ENCODE data around the gene MCAT.
"Not testable (repeated sequence)": the region's sequence is repeated elsewhere in the genome, so short reads cannot be mapped to it uniquely, and the experiment has no call there.

MCAT gene

GRCh38 chr22:43110927-43111623, 32.1 kb downstream of the MCAT start:
- peak; percentile 21 for DNase-seq (ENCODE audit: low read depth)
- no peaks in the 10 kb centered on the region for H3K36me3 ChIP-seq (ENCODE audit: control insufficient read depth, insufficient read depth, low read length, severe bottlenecking)
- peaks cover 6% of the 10 kb centered on the region for H3K4me1 ChIP-seq (ENCODE audit: control insufficient read depth, insufficient read depth, low read length)
- H3K9me3 ChIP-seq (ENCODE audit: control insufficient read depth, low read length): no peaks in the 10 kb centered on the region
- peaks cover 51% of the 10 kb centered on the region for H3K27me3 ChIP-seq (replicated peaks; ENCODE audit: control insufficient read depth, insufficient read depth, low read length)
- H3K4me3 ChIP-seq (ENCODE audit: low read length): peak overlapping the region; percentile 70
- H3K9ac ChIP-seq (ENCODE audit: low read length): peak overlapping the region; percentile 25

GRCh38 chr22:43110444-43110926, 32.7 kb downstream of the MCAT start, which contains the start of gene BIK:
Gene BIK, plus strand, starts transcription at chr22:43110750. Its CDS starts 13,273 bp downstream, at chr22:43124023.
- no peaks in the 10 kb centered on the region for H3K9me3 ChIP-seq (ENCODE audit: control insufficient read depth, low read length)
- peak; percentile 53 for DNase-seq (ENCODE audit: low read depth)
- peak within 1 kb of the TSS; percentile 70 for H3K4me3 ChIP-seq (ENCODE audit: low read length)
- H3K27me3 ChIP-seq (replicated peaks; ENCODE audit: control insufficient read depth, insufficient read depth, low read length): peaks cover 51% of the 10 kb centered on the region
- H3K4me1 ChIP-seq (ENCODE audit: control insufficient read depth, insufficient read depth, low read length): peaks cover 6% of the 10 kb centered on the region
- H3K9ac ChIP-seq (ENCODE audit: low read length): peak within 1 kb of the TSS; percentile 25
- H3K36me3 ChIP-seq (ENCODE audit: control insufficient read depth, insufficient read depth, low read length, severe bottlenecking): no peaks in the 10 kb centered on the region

GRCh38 chr22:43109921-43110443, 33.2 kb downstream of the MCAT start:
- peak overlapping the region; percentile 20 for H3K9ac ChIP-seq (ENCODE audit: low read length)
- peaks cover 6% of the 10 kb centered on the region for H3K4me1 ChIP-seq (ENCODE audit: control insufficient read depth, insufficient read depth, low read length)
- H3K4me3 ChIP-seq (ENCODE audit: low read length): peak overlapping the region; percentile 69
- peak; percentile 30 for DNase-seq (ENCODE audit: low read depth)
- no peaks in the 10 kb centered on the region for H3K9me3 ChIP-seq (ENCODE audit: control insufficient read depth, low read length)
- peaks cover 49% of the 10 kb centered on the region for H3K27me3 ChIP-seq (replicated peaks; ENCODE audit: control insufficient read depth, insufficient read depth, low read length)
- no peaks in the 10 kb centered on the region for H3K36me3 ChIP-seq (ENCODE audit: control insufficient read depth, insufficient read depth, low read length, severe bottlenecking)

GRCh38 chr22:43109511-43109910, 33.7 kb downstream of the MCAT start:
- no peak overlapping the region for H3K4me3 ChIP-seq (ENCODE audit: low read length)

GRCh38 chr22:43106302-43106701, 36.9 kb downstream of the MCAT start:
- H3K9ac ChIP-seq (ENCODE audit: low read length): no peak overlapping the region
- peaks cover 12% of the 10 kb centered on the region for H3K4me1 ChIP-seq (ENCODE audit: control insufficient read depth, insufficient read depth, low read length)
- DNase-seq (ENCODE audit: low read depth): no peak
- no peaks in the 10 kb centered on the region for H3K9me3 ChIP-seq (ENCODE audit: control insufficient read depth, low read length)
- H3K27me3 ChIP-seq (replicated peaks; ENCODE audit: control insufficient read depth, insufficient read depth, low read length): peaks cover 32% of the 10 kb centered on the region
- no peak overlapping the region for H3K4me3 ChIP-seq (ENCODE audit: low read length)
- no peaks in the 10 kb centered on the region for H3K36me3 ChIP-seq (ENCODE audit: control insufficient read depth, insufficient read depth, low read length, severe bottlenecking)

More at GRCh38 chr22:43109511-43109910, 33.7 kb downstream of the MCAT start:
- no peak overlapping the region for H3K9ac ChIP-seq (ENCODE audit: low read length)
- no peak for DNase-seq (ENCODE audit: low read depth)
- H3K36me3 ChIP-seq (ENCODE audit: control insufficient read depth, insufficient read depth, low read length, severe bottlenecking): no peaks in the 10 kb centered on the region
- peaks cover 44% of the 10 kb centered on the region for H3K27me3 ChIP-seq (replicated peaks; ENCODE audit: control insufficient read depth, insufficient read depth, low read length)
- peaks cover 6% of the 10 kb centered on the region for H3K4me1 ChIP-seq (ENCODE audit: control insufficient read depth, insufficient read depth, low read length)
- no peaks in the 10 kb centered on the region for H3K9me3 ChIP-seq (ENCODE audit: control insufficient read depth, low read length)

- H3K4me1 ChIP-seq (ENCODE audit: control insufficient read depth, insufficient read depth, low read length); DNase-seq (ENCODE audit: low read depth); H3K9ac ChIP-seq (ENCODE audit: low read length); H3K36me3 ChIP-seq (ENCODE audit: control insufficient read depth, insufficient read depth, low read length, severe bottlenecking); H3K9me3 ChIP-seq (ENCODE audit: control insufficient read depth, low read length); H3K4me3 ChIP-seq (ENCODE audit: low read length): not testable (repeated sequence)
- peaks cover 22% of the 10 kb centered on the region for H3K27me3 ChIP-seq (replicated peaks; ENCODE audit: control insufficient read depth, insufficient read depth, low read length)
Observed at GRCh38 chr22:43104950-43105349, 38.2 kb downstream of the MCAT start.

- peaks cover 17% of the 10 kb centered on the region for H3K27me3 ChIP-seq (replicated peaks; ENCODE audit: control insufficient read depth, insufficient read depth, low read length)
- not testable (repeated sequence) for H3K4me3 ChIP-seq (ENCODE audit: low read length); H3K9me3 ChIP-seq (ENCODE audit: control insufficient read depth, low read length); DNase-seq (ENCODE audit: low read depth); H3K9ac ChIP-seq (ENCODE audit: low read length); H3K36me3 ChIP-seq (ENCODE audit: control insufficient read depth, insufficient read depth, low read length, severe bottlenecking); H3K4me1 ChIP-seq (ENCODE audit: control insufficient read depth, insufficient read depth, low read length)
Observed at GRCh38 chr22:43104056-43104625, 39.1 kb downstream of the MCAT start.

- H3K9ac ChIP-seq (ENCODE audit: low read length): no peak overlapping the region
- H3K27me3 ChIP-seq (replicated peaks; ENCODE audit: control insufficient read depth, insufficient read depth, low read length): peaks cover 1% of the 10 kb centered on the region
- H3K9me3 ChIP-seq (ENCODE audit: control insufficient read depth, low read length): peaks cover 8% of the 10 kb centered on the region
- no peak overlapping the region for H3K4me3 ChIP-seq (ENCODE audit: low read length)
- no peaks in the 10 kb centered on the region for H3K36me3 ChIP-seq (ENCODE audit: control insufficient read depth, insufficient read depth, low read length, severe bottlenecking)
- no peak for DNase-seq (ENCODE audit: low read depth)
- peaks cover 6% of the 10 kb centered on the region for H3K4me1 ChIP-seq (ENCODE audit: control insufficient read depth, insufficient read depth, low read length)
Observed at GRCh38 chr22:43101306-43101705, 41.9 kb downstream of the MCAT start.

- H3K27me3 ChIP-seq (replicated peaks; ENCODE audit: control insufficient read depth, insufficient read depth, low read length): no peaks in the 10 kb centered on the region
- H3K4me1 ChIP-seq (ENCODE audit: control insufficient read depth, insufficient read depth, low read length): peaks cover 6% of the 10 kb centered on the region
- no peak for DNase-seq (ENCODE audit: low read depth)
- no peaks in the 10 kb centered on the region for H3K36me3 ChIP-seq (ENCODE audit: control insufficient read depth, insufficient read depth, low read length, severe bottlenecking)
- H3K4me3 ChIP-seq (ENCODE audit: low read length): no peak overlapping the region
- H3K9ac ChIP-seq (ENCODE audit: low read length): no peak overlapping the region
- peaks cover 11% of the 10 kb centered on the region for H3K9me3 ChIP-seq (ENCODE audit: control insufficient read depth, low read length)
Observed at GRCh38 chr22:43100225-43100624, 43.0 kb downstream of the MCAT start.

GRCh38 chr22:43099095-43099494, 44.1 kb downstream of the MCAT start:
- DNase-seq (ENCODE audit: low read depth): no peak
- Histone ChIP-seq H3K27me3 (replicated peaks; ENCODE audit: control insufficient read depth, insufficient read depth, low read length) (no peaks in the 10 kb centered on the region), H3K36me3 (ENCODE audit: control insufficient read depth, insufficient read depth, low read length, severe bottlenecking) (no peaks in the 10 kb centered on the region), H3K9me3 (ENCODE audit: control insufficient read depth, low read length) (peaks cover 11% of the 10 kb centered on the region), H3K4me3 (ENCODE audit: low read length) (no peak overlapping the region), H3K4me1 (ENCODE audit: control insufficient read depth, insufficient read depth, low read length) (peaks cover 4% of the 10 kb centered on the region), H3K9ac (ENCODE audit: low read length) (no peak overlapping the region)

GRCh38 chr22:43098356-43098755, 44.8 kb downstream of the MCAT start:
- Histone ChIP-seq H3K27me3 (replicated peaks; ENCODE audit: control insufficient read depth, insufficient read depth, low read length) (no peaks in the 10 kb centered on the region), H3K4me3 (ENCODE audit: low read length) (no peak overlapping the region), H3K4me1 (ENCODE audit: control insufficient read depth, insufficient read depth, low read length) (no peaks in the 10 kb centered on the region), H3K9me3 (ENCODE audit: control insufficient read depth, low read length) (peaks cover 11% of the 10 kb centered on the region), H3K36me3 (ENCODE audit: control insufficient read depth, insufficient read depth, low read length, severe bottlenecking) (no peaks in the 10 kb centered on the region), H3K9ac (ENCODE audit: low read length) (no peak overlapping the region)
- no peak for DNase-seq (ENCODE audit: low read depth)
